Activated CD4-positive, alpha-beta T cell treated with anti-CD3 and anti-CD28 coated beads for 24 hours (primary cell): ENCODE data around the gene CDH23.

Experiments
- DNase-seq, 2 donors: peaks; one replicate each; pipeline ENCODE4 v3.0.0-alpha.2; 2020; ENCODE audit warnings: low read depth in 2 of 2

The CDH23 gene

DNA sequence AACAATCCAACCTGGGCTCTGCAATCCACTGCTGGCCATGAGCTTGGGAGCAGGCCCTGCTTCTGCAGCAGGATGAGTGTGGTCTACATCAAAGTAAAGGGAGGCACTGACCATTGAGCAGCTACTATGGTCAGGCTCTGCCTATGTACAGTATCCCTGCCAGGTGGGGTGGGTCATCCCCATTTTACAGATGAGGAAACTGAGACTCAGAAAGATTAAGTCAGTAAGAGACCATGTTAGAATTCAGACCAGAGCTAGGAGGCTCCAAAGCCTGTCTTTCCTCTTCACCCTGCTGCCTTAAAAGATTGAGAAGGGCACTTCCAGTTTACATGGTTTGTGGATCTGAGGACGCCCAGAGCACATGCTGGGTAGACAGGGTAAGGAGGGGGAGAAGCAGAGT is 27.1 kb upstream of the CDH23 start:
- no peak for DNase-seq

DNA sequence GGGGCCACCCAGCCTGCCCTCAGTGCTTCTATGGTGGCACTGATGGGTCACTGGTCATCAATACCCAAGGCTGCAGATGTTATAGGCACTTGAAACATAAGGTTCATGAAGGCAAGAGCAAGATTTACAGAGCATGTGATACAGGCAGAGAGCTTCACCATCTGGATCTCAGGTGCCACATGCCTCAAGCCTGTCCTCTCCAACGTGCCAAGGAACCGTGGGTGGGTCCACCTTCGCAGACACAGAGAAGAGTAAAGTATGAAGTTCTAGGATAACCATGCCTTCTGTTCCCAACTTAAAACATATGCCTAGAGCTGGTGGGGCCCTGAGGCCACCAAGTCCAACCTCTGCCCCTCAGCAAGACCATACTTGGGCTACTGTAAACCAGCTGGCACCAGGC is 26.7 kb upstream of the CDH23 start:
- no peak for DNase-seq

DNA sequence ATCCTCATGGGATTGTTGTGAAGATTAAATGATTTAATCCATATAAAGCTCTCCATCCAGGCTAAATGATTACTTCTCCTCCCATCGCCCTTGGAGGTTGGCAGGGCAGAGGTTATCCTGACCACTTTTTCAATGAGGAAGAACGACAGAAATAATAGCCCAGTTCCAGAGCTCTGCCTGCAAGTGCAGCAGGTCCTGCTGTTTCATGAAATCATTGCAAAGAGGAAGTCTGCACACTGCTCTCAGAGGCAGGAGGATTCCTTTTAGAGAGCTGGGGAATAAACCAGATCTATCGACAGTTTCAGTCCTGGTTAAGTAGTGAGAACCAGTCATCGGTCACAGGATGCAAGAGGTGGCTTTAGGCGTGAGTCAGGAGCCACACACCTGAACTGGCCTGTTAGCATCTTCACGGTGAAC is 25.0 kb upstream of the CDH23 start:
- no peak for DNase-seq

DNA sequence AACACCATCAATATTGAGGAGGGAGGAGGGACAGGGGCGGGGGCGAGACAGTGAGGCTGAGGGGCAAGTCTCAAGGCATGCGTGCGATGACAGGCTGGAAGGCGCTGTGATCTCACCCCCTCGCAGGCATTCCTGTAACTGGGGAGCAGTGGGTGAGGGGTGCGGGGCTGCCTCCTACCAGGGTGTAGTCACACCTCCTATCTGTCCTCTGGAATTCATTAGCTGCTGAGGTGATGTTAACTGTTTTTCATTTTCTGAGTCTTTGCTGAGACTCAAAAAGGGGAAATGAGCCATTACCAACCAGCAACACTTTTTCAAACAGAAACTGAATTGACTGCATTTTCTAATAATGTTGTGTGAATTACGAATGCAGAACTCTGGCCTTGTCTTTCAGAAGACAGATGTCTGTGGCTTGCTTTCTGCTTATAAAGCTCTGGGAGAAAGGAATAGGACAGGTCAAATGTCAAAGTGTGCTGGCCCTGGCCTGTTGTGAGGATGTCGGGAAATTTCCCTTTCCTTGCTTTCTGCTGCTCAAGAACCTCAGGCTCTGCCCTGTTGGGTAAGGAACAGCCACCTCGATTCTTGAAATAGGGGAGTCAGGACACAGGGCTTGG is 23.7 kb upstream of the CDH23 start:
- no peak for DNase-seq

DNA sequence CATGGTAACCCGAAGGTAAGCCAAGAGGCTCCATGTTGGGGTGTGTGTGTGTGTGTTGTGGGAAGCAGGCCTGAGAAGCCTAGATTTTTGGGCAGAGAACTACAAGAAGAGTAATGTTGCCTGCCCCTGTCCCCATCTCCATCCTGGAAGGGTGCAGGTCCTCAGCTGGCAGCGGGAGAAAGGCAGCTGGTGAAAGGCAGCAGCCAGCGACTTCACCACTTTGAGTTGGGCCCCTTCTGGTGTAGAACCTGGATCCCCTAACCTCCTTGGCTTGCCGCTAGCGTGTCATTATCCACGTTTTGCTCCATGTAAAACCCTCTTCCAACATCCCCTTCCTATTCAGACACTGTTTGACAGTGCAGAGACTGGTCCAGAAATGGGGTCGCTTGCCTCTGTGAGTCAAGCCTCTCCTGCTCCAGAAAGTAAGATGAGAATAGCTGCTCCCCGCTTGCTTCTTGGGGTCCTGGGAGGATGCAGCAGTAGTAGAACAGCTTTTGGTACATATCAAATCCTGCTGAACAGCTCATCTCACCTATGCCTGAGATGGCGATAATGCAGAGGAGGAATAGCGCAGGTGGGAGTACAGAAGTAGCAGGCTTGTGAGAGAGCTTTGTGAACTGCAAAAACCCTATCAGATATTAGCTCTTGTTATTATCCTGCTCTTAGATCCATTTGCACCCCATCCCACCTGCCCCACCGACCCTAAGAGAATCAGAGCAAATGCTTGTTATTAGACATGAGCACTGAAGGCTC is 22.1 kb upstream of the CDH23 start:
- DNase-seq: no peak

DNA sequence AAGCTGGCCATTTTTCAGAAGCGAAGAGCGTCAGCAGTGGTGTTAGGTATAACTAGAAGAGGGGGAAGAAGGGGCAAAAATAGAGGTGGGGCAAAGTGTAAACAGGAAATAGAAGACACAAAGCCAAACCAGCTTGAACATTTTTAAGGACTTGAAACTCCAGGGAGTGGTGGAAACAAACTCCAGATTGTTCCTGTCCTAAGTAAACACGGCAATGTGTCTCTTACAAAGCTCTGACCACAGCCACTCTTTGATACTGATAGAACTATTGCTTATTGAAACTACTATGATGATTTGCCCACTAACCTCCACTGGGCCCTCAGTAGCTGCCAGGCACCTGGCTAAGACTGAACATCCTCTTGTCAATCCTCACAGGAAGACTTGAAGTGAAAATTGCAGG is 20.8 kb upstream of the CDH23 start:
- no peak for DNase-seq

DNA sequence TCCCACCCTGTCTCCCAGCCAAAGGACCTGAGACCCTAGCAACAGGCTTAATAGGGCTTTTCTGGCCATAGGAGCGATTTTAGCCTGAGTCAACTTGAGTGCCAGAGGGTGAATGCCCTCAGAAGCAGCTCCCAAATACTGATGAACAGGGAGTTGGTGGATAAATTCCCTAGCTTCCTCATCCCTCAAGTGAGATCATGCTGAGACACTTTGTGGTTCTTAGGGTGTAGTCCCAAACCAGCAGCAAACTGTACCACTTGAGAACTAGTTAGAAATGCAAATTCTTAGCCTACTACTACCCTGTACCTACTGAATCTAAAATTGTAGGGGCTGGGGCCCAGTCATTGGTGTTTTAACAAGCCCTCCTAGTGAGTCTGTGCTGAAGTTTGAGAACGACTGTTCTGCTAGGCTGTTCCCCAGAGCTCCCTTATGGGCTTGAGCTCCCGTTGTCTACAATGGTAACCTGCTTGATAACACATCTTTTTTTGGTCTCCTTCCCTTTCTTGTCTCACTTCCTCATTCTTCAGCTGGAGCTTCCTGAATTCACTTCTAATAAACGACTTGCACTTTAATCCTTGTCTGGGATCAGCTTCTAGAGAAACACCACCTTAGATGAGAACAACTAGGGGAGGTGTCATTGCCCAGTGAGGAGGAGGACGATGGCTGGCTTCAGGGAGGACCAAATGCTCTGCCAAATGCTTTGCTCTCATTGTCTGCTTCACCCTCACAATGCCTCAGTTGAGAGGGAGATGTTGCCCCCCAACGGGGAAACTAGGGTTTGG is 18.2 kb upstream of the CDH23 start:
- DNase-seq: no peak

DNA sequence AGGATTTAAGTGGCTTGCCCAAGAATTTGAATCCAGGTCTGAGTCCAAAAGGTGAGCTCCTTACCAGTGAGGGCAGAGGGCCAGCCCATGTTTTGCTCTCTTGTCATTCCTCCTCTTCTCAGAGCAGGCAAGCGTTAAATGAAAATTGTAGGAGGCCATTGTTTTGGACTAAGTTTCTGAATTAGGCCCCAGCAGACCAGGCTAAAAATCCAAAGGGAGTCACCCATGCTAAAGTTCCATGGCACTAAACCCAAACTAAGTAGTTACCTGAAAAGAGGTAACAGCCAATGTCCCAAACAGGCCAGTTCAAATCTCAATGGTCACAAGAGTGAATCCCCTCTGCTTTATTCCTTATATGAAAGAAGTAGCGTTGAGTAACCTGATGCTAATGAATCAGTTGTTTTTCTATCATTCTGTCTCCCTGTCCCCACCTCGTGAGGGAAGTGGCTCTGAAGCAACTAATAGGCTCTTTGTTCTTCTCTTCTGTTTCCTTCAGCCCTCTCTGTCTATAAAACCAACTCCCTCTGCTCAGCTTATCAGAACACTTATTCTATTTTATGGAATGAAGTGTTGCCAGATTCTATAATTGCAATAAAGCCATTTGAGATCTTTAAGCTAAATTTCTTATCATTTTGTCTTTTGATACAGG is 17.5 kb upstream of the CDH23 start:
- DNase-seq: no peak

DNA sequence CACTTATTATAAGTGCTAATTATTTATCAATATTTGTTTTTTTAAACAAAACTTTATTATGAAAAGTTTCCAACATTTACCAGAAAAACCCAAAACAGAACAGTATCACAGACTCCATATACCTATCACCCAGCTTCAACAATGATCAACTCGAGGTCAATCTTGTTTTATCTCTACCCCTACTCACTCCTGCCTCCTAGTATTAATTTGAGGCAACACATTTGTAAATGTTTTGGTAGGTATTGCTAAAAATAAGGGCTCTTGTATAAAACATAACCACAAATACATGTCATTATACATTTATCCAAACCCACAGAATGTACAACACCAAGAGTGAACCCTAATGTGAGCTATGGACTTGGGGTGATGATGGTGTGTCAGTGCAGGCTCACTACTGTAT is 15.9 kb upstream of the CDH23 start:
- DNase-seq: no peak

DNA sequence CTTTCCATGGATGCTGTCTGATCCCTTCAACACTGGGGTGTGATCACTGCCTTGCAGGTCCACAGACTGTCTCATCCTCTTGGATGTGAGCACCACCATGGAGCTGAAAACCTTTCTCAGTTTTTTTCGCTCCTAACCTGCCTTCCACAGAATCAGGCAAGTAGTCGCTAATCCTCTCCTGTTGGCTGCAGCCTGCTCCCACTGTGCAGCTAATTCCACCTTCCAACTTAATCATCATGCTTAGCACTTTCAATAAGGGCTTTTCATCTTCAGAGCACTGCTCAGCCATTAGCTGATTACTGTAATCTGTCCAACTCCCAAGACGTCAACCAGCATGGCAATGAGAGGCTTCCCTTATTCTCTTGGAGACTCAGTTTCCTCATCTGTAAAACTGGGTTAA is 15.1 kb upstream of the CDH23 start:
- DNase-seq: no peak

DNA sequence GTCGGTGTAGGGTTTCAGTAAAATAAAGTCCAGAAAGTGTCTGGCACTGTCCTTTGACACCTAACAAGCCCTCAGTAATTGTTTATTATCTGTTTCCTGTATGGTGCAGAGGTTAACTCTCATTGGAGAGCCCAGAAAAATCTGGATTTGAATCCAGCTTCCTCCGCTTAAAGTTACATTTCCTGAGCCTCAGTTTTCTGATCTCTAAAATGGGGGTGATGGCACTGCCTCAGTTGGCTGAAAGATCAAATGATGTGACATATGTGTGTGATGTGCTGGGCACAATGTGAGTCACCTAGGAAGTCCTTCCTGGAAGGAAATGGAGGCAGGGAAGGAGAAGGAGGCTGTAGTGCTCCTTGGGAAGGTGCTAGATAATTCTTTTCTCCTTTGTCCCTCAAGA is 14.7 kb upstream of the CDH23 start:
- DNase-seq: no peak

DNA sequence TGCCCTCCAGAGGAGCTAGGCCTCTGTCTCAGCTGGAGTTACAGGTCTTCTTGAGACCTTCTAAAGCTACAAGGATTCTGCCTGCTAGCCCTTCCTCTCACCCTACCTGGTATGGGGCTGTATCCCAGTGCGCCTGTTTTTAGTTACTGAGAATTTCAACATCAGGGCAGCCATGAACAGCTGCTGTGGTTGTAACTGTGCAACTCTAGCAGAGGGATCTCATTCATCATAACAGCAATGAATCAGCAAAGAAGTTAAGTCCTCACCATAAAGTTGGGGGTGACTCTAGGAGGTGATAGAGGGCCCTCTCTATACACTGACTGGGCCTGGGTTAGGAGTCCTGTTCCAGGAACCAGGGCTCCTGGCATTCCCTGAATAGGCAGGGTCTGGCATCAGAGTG is 14.0 kb upstream of the CDH23 start:
- no peak for DNase-seq

DNA sequence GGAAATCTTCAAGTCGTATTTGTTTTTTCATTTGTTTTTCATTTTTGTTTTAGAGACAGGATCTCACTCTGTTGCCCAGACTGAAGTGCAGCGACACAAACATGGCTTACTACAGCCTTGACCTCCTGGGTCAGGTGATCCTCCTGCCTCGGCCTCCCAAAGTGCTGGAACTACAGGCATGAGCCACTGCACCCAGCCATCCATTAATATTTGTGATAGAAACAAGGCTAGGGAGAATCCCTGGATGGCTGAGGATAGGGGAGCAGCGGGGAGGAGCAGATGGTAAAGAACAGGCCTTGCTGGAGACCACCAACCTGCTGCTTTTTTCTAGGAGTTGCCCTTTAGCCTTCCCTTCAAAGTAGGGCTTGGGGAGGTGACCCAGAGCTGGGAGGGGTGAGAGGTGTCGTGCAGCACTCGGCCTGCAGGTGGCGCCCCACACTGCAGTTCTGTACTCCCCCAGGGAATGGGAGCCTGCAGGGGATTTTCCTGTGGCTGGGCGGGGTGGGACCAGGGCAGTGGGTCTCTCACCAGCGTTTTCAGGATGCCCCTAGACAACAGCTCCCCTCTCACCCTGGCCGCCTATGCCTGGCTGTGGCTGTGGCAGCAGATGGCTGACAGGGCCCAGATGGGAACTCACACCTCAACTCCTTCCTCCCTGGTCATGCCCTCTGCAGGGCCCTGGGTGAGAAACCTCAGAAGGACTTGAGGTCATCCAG is 12.6 kb upstream of the CDH23 start:
- DNase-seq: peak; percentile 67

DNA sequence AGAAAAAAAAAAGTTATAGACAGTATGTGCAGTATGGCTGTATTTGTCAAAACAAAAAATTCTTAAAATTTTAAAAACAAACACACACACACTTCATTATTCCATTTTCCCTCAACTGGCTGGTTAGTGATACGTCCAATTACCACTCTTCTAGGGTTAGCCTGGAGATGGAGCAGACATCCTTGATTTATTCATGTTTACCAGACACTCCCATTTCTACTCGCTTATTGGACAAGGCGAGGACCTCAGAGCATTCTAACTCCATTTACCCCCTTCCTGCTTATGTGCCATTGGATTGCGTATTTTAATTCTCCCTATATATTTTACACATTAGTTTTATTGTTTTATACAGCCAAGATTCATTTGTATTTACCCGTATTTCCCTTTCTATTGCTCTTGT is 8.5 kb upstream of the CDH23 start:
- no peak for DNase-seq

DNA sequence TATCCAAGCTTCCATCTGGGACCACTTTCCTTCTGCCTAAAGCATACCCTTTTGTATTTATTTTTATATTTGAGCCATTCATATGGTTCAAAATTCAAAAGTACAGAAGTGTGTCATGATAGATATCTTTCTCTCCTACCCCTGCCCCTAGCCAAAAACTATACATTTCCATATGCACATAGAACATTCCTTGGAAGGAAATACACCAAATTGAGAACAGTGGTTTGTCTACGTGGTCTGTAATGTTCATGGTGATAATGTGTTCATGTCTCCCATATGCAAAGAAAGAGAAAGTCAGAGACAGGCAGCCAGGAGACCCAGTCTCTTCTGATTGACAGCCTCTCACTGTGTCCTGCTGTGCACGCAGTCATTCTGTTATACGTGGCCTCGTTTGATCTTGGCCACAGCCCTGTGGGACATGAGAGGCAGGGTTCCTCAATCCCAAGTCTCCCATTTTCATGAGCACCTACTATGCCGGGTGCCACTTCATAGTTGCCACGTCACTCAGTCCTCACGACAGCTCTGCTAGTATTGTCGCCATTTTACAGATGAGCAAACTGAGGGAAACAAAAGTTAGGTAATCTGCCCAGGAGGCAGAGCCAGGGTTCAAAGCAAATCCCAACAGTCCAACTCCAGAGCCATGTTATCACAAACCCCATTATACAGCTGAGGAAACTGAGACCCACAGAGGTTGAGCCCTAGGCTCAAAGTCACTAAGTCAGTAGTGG is 8.0 kb upstream of the CDH23 start:
- DNase-seq: no peak

DNA sequence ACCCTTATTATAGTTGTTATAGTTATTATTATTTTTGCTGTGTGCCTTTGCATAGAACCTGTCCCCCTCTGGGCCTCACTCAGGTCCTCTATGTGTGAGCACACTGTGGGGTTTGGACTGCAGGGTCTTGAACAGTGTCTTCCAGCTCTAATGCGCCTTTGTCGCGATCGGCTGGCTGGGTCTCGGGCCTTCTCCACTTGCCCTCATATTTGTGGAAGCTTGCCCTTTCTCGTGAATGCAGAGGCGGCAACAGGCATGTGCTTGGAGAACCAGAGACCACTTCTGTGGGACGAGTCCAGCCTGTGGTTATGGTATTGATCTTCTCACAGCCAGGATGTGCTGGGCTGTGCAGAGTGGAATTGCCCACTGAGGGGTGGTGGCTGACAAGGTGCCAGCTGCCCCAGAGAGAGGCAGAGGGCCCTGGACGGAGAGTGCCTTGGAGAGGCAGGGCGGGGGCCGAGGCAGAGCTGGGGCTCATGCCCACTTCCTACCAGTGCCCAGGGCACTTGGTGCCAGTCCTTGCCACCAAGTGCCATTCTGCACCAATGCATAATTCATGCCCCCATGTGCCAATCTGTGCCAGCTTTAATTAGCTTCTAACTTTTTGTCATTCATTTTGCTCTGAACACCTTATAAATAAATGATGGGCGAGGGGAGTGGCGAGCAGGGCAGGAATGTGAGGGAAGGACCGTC is 6.8 kb upstream of the CDH23 start:
- DNase-seq: no peak

DNA sequence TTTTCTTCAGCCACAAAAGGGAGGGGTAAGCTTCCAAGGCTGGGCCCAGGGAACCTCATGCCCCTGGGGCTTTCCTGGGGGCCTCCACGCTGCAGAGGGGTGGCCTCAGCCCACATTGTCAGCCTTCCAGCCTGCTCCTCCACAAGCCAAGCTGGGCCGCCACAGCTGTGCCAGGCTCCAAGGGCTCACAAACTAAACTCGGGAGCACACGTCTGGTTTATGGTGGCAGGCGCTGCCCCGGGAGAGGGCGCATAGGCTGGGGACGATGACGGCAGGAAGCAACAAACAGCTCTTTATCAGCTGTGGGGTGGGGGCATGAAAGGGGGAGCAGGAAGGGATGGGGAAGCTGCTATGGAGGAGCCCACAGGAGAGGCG is 6.3 kb upstream of the CDH23 start:
- DNase-seq: no peak

DNA sequence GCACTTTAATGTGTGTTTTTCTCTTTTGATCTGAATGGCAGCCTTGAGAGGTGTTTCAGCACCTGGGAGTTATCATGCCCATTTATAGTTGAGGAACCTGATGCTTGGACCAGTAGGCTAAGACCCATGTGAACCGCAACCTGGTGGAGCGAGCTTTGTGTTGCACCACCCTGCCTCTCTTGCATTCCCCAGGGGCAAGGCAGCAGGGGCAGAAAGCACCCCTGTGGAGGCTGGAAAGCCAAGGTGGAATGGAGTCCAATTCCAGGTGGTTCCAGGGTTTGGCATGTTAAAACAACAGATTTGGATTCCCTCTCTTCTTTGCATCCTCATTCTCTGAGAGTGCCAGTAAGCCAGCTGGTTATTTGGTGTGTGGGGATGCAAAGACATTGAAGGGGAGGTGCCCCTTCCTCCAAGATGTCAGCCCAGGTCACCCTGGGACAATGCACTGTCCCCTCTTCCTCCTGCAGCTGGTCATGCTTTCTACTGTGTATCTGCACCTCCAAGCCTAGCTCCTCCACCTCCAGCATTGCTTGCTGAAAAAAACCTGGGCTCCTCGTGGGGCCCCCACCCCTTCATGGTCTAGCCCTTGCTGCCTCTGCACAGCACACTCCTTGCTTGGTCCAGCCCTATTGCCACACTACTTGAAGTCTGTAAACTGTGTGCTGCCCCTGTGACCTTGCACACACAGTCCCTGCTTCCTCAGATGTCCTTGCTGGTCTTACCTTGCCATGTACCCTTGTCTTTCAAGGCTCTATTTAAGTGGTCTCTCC is 5.6 kb upstream of the CDH23 start:
- no peak for DNase-seq

DNA sequence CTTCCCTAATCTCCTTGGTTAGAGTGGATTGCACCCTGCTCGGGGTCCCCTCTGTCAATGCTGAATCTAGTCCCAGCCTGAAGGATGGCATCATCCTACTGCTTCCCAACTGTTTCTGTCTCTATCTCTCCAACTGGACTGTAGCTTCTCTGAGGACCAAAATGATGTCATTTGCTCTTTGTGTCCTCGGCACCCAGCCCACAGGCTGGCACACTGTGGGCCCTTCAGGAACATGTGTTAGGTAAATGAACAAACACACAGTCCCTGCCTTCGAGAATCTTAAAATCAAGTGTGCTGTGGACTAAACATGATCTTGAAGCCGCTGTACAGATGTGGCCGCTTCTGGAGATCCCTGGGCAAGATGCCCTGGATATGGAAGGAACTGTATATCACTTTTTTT is 5.0 kb upstream of the CDH23 start:
- DNase-seq: no peak

DNA sequence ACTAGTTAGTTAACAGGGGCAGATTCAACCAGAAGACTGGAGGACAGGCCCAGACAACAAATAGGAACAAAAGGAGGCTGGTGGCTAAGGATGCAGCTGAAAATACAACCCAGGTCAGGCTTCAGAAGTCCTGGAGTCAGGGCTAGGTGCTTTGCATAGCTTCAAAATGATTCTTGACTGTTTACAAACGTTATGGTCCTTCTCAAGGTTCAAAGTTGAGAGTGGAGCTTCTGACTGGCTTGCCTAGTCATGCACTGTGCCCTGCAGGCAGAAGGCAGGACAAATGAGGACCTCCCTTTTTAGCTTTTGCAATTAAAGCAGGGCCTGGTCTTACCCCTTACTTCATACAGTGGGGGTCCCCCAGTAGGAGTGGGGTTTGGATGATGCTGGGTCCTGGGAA is 4.4 kb upstream of the CDH23 start:
- no peak for DNase-seq
